RCC 7860 (cell line): Measurements from ENCODE around the gene EIF4EBP3.

Experiments
- DNase-seq: peaks from one replicate; pipeline ENCODE4 v3.0.0-alpha.2; 2015; ENCODE audit warnings: low spot score
- FAIRE-seq: peaks from 2 replicates; lab custom pipeline; 2012; peaks lifted over from hg19 to GRCh38; lab: Jason Lieb, UNC

EIF4EBP3 gene

DNA sequence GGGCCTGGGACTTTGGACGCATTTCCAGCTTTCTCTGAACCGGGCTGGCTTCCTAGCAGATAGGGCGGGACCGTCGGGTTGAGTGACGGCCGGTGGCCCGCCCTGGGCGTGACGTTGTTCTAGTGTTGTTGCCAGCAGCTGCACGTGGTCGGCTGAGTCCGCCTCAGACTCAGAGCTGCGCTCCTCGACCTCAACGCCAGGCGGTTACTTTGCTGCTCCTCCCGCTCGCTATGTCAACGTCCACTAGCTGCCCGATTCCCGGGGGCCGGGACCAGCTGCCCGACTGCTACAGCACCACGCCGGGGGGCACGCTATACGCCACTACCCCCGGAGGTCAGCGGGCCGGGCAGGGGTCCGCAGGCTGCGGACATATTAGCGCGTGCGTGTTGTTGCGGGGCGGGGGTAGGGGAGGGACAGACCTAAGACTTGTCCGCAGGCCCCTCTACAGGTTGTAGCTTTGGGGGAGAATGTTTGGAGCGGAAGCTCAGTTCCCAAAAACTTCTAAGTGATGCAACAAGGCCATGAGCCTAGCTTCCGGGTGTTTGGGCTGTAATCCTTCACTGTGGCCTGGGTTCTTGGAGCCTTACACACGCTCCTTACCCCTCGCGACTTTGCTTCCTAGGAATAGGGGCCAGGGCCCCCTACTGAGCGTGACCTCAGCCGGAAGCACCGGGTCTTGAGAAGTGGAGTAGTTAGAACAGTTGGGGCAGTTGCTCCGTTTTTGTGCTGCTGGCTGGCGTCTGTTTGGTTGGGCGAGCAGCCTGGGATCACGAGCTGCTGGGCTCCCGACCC, at the start of gene EIF4EBP3:
TSS of gene EIF4EBP3 (plus strand) at position 155 of the 792 bp plus-strand sequence. CDS start at position 231, 76 bp downstream.
- no peak for FAIRE-seq
- DNase-seq = no peak

DNA sequence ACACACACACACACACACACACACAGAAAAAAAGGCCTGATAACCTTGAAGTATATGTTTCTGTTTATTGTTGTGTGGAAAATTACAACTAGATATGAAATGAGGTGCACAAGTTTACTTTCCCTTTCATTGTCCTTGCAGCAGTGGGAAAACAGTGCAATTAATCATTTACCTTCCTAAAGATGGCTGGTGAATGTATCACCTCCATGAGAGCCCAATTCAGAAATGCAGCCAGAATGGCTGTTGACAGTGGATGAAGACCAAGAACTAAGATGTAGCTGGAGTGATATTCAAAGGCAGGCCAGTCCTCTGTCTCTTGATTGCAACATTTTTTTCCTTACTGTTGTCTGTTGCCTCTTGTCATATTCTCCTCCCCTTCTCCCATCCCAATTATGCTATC, 49.6 kb upstream of the EIF4EBP3 start:
- DNase-seq (no peak), FAIRE-seq (peak; percentile 44)

DNA sequence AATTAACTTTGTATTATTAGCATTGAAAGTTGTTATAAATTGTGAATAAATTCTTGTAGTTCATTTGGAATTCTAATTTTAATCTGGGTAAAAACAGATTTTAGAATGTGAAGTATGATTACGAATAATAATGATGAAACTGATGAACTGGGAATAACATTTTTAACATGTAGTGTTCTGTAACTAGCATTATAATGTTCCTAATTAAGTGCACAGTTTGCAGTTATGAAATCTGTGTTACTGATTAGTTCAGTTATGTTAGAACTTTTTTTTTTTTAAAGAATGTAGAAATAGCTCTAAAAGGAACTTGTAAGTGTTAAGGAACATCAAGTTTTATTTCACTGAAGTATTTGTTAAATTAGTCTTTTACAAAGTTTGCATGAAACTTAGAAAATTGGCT, 48.9 kb upstream of the EIF4EBP3 start:
- no peak for FAIRE-seq
- DNase-seq = no peak

DNA sequence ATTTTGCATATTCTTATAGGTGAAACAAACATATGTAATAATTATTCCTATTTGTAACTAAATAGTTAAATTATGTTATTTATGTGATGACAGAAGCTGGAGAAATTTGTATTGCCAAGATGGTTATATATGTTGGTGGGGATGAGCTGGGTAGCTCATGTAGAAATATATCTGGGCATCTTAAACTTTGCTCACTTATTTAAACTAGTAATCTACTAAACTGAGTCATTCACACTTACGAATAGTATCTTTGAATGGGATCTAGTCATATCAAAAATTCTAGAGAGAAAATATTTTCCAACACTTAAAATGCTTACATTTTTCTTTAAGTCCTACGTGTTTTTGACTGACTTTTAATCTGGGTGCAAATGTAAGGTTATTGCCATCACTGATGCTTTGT, 44.6 kb upstream of the EIF4EBP3 start:
- no peak for FAIRE-seq
- no peak for DNase-seq

DNA sequence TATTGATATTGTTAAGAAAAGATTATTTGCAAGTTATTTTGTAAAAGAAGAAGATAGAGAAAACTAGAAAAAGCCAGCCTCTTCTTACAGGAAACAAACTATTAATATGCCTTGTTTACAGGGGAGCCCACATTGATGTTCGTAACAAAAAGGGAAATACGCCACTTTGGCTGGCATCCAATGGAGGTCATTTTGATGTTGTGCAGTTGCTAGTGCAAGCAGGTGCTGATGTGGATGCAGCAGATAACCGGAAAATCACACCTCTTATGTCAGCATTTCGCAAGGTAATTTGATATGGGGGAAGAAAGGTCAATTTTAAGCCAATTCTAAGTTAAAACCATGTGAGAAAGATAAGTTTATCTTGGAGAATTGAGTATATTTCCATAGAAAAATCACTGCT, 37.6 kb upstream of the EIF4EBP3 start:
- FAIRE-seq = no peak
- DNase-seq = no peak

DNA sequence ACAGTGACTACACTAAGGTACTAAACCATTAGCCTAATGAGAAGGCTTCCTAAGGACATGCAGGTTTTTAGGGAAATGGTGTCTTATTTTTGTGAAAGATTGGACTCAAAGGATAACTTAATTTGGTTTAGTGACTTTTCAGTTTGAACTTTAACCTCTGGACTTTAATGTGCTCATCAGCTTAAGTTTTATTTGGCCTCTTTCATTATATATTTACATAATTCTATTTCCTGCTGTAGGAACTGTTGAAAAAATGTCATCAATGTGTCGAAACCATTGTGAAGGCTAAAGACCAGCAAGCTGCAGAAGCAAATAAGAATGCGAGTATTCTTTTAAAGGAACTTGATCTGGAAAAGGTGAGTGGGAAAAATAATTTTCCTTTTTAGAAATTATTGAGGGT, 34.3 kb upstream of the EIF4EBP3 start:
- FAIRE-seq = no peak
- DNase-seq = no peak

DNA sequence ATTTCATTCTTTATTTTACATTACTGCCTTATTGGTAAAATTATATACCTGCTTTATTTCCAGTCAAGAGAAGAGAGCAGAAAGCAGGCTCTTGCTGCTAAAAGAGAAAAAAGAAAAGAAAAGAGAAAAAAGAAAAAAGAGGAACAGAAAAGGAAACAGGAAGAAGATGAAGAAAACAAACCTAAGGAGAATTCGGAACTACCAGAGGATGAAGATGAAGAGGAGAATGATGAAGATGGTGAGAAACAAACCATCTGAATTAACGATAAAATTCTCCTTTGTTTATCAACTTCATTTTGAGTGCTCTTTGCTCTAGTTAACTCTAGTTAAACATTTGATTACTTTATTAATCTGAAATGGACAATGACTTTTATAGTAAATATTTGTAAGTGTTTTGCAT, 23.5 kb upstream of the EIF4EBP3 start:
- FAIRE-seq (no peak), DNase-seq (no peak)

DNA sequence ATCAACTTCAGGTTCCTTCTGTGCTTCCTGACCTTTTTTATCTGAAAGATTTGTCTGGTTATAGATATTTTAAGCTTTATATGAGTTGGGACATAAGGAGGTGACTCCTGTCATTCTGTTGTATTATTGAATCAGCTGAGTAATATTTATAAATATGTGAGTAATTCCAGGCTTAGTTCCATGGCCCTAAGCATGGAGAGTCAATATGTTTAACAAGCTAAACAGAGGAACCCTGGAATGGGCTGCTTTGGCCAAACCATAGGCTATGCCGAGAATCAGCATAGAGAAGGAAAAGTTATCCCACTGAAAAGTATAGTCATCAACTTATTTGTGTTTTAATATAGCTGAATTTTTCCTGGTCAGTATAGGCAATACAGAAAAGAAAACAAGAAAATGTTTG, 7.2 kb upstream of the EIF4EBP3 start:
- FAIRE-seq (no peak), DNase-seq (no peak)

DNA sequence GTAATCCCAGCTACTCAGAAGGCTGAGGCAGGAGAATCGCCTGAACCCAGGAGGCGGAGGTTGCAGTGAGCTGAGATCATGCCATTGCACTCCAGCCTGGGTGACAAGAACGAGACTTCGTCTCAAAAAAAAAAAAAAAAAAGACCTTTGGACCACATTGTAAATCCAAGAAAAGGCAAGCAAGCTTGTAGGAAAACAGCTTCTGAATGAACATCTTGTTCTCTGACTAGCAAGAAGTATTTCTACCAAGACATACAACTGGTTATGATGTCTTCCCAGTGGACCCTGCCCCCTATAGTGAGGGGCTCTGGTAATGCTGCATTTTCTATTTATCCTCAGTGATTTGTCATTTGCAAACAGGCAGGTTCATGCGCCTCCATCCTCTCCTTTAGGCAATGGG, 4.5 kb upstream of the EIF4EBP3 start:
- FAIRE-seq (no peak), DNase-seq (no peak)

DNA sequence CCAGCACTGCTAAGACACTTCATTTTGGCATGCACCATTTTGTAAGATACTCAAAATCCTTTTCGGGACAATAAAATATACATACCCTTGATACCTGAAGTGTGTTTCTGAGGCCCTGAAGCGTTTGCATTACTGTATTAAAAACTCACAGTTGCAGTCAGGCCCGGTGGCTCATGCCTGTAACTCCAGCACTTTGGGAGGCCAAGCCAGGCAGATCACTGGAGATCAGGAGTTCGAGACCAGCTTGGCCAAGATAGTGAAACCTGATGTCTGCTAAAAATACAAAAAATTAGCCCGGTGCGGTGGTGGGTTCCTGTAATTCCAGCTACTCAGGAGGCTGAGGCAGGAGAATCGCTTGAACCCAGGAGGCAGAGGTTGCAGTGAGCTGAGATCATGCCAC, 2.5 kb upstream of the EIF4EBP3 start:
- DNase-seq (no peak), FAIRE-seq (no peak)

DNA sequence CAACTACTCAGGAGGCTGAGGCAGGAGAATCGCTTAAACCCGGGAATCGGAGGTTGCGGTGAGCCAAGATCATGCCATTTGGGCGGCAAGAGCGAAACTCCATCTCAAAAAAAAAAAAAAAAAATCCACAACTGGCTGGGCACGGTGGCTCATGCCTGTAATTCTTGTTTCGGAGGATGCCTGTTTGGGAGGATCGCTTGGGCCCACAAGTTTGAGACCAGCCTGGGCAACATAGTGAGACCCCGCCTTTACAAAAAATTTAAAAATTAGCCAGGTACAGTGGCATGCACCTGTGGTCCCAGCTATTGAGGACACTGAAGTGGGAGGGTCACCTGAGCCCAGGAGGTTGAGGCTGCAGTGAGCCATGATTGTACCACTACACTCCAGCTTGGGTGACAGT, 1.9 kb upstream of the EIF4EBP3 start:
- FAIRE-seq = no peak

DNA sequence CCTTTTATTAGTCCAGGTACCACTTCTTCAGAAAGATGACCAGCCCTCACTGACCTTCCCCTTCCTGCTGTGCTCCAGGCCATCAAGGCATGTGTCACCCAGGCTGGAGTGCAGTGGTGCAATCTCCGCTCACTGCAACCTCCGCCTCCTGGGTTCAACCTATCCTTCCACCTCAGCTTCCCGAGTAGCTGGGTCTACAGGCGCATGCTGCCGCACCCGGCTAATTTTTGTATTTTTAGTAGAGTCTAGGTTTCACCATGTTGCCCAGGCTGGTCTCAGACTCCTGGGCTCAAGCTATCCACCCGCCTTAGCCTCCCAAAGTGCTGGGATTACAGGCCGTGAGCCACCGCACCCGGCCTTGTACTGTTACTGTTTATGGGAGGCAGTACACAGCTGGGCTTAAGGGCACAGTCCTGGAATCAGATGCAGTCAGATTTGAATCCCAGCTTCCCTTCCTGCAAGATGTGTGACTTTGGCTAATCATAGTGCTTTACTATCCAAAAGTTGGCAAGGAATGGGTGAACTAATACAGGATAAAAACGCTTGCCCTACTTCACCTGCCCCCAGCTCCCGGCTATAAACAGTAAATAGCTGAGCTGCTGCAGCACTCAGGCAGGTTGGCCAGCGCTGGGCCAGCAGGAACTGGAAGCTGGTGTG, 483 bp upstream of the EIF4EBP3 start:
- no peak for FAIRE-seq
- DNase-seq = no peak

More for the DNA sequence above, 1.9 kb upstream of the EIF4EBP3 start:
- no peak for DNase-seq

DNA sequence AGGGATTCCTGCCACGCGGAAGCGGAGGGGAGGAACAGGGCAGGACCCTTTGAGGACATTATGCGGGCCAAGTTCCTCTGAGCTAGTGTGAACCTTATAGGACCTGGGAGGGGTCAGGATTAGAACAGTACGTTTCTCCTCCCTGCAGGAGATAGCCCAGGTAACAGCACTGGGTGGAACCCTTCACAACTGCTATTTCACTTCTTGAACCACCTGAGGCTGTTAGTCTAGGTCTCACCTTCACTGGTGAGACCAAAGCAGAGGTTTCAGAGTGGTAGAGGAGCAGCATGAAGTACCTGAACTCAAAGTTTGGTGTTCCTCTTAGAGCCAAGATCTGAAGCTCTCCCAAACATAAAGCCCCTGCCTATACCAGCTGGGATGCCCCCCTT, 832 bp downstream of the EIF4EBP3 start:
- FAIRE-seq = no peak
- DNase-seq = no peak

DNA sequence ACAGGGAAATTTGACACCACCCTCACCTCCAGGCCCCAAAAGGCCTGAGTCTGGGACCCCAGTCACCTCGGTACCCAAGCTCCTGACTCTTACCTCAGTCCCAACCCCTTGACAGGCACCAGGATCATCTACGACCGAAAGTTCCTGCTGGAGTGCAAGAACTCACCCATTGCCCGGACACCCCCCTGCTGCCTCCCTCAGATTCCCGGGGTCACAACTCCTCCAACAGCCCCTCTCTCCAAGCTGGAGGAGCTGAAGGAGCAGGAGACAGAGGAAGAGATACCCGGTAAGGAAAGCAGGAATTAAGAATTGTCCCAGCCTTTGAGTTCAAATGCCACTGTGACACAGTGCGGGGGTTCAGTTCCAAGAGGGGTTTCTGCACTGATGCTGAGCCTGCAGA, 1.3 kb downstream of the EIF4EBP3 start:
- DNase-seq = no peak
- no peak for FAIRE-seq

DNA sequence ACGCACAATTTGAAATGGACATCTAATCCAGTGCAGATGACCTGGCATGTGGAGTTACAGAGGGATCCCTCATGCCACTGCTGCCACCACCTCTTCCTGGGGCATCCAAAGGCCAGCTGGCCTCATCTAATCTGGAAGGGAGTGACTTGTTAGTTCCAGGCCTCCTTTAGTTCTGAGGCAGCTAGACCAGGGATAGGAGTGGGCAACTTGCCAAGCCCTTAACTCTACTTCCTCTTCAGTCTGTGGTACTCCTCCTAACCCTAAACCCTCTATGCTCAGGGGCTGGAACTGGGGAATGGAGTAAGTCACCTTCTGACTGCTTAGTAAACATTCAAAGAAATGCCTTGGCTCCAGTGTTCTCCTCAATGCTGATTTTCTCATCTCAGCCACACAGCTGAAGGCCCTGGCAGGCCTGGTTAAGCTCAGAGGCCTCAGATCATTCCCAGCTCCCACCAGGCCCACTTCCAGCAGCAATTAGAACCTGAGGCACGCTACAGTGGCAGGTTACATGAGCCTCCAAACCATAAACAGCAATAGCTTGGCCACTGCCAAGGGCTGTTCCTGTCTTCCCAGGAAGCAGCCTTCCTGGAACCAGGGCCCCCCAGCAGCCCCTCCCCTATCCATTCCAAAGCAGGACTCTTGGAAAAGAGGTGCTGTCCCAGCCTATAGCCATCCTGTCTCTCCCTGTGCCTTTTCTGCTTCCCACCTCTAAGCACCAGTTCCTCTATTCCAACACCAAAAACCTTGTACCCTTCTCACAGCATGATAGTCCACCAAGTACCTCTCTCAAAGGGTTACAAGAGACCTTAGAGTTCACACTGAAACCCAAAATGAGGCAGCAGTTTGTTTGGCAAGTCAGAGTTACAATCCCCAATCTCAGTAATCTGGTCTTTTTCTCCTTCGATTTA, 2.0 kb downstream of the EIF4EBP3 start:
- FAIRE-seq (no peak), DNase-seq (no peak)

DNA sequence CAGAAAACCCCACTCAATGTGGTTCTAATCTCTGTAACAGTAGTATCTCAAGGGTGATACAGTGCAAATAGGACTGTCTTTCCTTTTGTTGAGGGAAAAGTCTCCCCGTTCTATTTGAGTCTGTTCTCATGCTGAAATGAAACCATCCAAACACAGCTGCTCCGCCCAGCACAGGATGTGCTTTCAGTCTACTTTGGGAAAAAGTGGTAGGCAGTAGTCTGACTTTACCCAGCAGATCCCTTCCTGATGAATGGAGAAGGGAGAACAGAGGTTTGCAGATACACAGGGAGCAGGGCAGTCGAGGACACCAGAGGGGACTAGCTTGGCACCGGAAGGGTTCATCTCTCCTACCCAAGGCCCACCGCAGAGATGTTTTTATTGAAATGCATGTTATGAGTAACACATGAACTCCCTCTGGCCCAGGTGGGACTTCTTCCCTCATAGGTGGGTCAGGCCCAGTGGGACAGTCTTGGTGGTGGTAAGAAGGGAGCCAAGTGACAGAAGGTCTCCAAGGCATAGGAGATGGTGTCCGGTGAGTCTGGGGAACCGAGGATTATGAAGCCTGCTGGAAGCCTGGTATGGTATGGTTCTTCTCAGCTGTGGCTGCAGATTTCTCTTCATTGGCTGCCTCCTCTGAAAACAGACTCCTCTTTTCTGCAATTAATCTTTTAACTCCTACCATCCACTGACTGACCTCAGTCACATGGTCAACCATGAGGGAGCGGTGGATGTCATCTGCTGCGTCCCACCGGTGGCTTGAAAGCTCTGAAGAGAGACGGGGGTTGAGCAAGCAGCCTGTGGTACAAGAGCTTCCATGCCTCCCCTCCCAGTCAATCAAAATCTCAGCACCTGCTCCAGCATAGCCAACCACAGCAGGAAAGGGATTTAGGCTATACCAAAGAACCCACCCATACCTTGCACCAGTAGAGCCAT, 3.0 kb downstream of the EIF4EBP3 start:
- FAIRE-seq (no peak), DNase-seq (no peak)

DNA sequence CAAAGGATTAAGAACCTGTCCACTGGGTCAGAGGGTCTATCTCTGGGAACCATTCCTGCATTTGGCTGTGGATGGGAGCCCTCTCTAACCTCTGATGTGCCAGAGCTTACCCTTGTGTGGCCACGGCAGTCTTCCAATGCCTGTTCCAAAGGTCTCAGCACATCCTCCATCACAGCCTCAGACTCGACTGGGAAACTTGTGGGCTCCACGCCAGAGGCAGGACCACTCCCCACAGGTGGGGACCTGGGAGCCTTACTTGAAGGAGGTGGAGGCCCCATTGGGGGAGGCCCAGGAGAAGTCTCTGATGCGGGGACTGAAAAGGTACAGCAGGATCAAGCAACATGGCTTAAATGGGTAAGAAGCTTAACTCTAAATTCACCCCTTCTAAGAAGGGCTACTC, 4.4 kb downstream of the EIF4EBP3 start:
- FAIRE-seq (no peak), DNase-seq (no peak)

DNA sequence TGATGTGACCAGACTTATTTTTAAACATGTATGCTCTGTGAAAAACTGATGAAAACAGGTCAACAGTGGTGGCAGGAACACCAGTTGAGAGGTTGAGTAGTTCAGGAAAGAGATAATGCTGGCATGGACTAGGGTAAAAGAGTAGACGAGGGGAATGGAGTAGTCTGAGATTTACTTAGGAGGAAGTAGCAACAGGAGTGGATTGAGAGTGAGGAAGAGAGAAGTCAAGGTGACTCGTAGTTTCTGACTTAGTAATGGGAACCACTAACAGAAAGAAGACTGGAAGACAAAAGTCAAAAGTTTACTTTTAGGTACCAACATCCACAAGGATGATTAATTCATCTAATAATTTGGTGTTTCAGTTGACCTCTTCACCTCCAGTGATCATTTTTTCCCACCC, 6.2 kb downstream of the EIF4EBP3 start:
- no peak for FAIRE-seq
- no peak for DNase-seq

DNA sequence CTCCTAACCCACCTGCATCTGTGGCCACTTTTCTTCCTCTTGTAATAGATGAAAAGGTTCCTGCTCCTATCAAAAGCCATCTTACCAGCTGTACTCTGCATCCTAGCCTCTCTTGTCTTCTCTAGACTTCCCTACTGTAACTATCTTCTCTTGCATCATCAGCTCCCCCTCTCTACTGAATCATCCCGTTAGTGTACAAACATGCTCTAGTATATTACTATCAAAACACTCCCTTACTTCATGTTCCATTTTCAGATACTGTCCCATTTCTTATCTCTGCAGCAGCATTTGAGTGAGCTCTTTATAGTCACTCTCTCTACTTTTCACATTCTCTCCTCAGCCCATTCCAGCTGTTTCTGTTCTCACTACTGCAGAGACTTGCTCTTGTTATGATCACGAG, 7.0 kb downstream of the EIF4EBP3 start:
- FAIRE-seq = no peak
- DNase-seq = no peak

DNA sequence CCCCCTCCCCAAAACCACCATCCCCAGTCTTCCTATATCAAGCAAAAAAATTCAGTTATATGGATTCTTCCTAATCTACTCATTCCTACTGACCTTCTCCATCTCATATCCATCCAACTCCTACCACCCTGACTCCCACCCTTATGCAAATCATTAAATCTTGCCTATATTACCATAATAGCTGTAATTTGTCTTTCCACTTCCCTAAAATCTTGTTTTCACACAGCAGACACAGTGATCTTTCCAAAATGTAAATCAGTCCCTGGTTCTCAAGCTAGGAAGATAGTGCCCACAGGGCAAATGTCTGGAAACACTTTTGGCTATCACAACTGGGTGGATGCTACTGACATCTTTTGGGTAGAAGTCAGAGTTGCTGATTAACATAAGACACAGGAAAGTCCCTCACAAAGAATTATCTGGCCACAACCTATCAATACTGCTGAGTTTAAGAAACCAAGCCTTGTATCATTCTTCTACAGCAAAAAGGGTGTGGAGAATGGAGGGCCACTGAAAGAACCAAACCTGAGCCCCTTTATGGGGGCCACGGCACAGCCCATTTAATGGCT, 8.4 kb downstream of the EIF4EBP3 start:
- no peak for DNase-seq
- FAIRE-seq = no peak
